Trophoblast cell (in vitro differentiated cells and primary cell): Measurements from ENCODE around the gene VAX1.

Experiments
- DNase-seq, 2 donors: peaks; one replicate each; pipeline ENCODE4 v3.0.0-alpha.2; 2016
- H2AFZ ChIP-seq: 2 replicates; pipeline ENCODE4 v1.6.1; 2013; ENCODE audit warnings: low read length, moderate library complexity, mild to moderate bottlenecking; ENCODE audit not compliant: insufficient read depth, poor library complexity
- H2AK5ac ChIP-seq: 2 replicates; pipeline ENCODE4 v1.6.1; 2013; ENCODE audit warnings: mild to moderate bottlenecking, low read length
- H2BK120ac ChIP-seq: 2 replicates; pipeline ENCODE4 v1.6.1; 2013; ENCODE audit warnings: low read length, mild to moderate bottlenecking, moderate library complexity; ENCODE audit not compliant: insufficient read depth, poor library complexity
- H2BK12ac ChIP-seq: 2 replicates; pipeline ENCODE4 v1.6.1; 2013; ENCODE audit warnings: mild to moderate bottlenecking, low read length, moderate library complexity
- H2BK5ac ChIP-seq: 2 replicates; pipeline ENCODE4 v1.6.1; 2013; ENCODE audit warnings: low read length, low read depth, moderate library complexity, mild to moderate bottlenecking; ENCODE audit not compliant: poor library complexity
- H3K14ac ChIP-seq: 2 replicates; pipeline ENCODE4 v1.6.1; 2013; ENCODE audit warnings: mild to moderate bottlenecking, low read length
- H3K18ac ChIP-seq: 2 replicates; pipeline ENCODE4 v1.6.1; 2013; ENCODE audit warnings: mild to moderate bottlenecking, low read length
- H3K23ac ChIP-seq: 2 replicates; pipeline ENCODE4 v1.6.1; 2013; ENCODE audit warnings: low read length
- H3K27ac ChIP-seq: 2 replicates; pipeline ENCODE4 v1.5.1; 2013; ENCODE audit warnings: low read depth, mild to moderate bottlenecking, inconsistent platforms, low read length, moderate library complexity
- H3K27me3 ChIP-seq: 2 replicates; pipeline ENCODE4 v1.6.1; 2013; ENCODE audit warnings: inconsistent platforms, mild to moderate bottlenecking, low read length, moderate library complexity; ENCODE audit not compliant: insufficient read depth
- H3K36me3 ChIP-seq, 2 experiments: 1 replicate in 1 of 2; 2 replicates in 1 of 2; pipeline ENCODE4 v1.6.1; 2013; ENCODE audit warnings: low read length in 2 of 2, mild to moderate bottlenecking in 2 of 2, moderate library complexity in 1 of 2; ENCODE audit not compliant: insufficient read depth in 2 of 2, control insufficient read depth in 1 of 2
- H3K4ac ChIP-seq: 2 replicates; pipeline ENCODE4 v1.6.1; 2013; ENCODE audit warnings: low read depth, mild to moderate bottlenecking, low read length, moderate library complexity
- H3K4me1 ChIP-seq, 2 experiments: 1 replicate in 1 of 2; 2 replicates in 1 of 2; pipeline ENCODE4 v1.6.1; 2013; ENCODE audit warnings: low read length in 2 of 2, mild to moderate bottlenecking in 2 of 2, moderate library complexity in 1 of 2; ENCODE audit not compliant: insufficient read depth in 2 of 2, control insufficient read depth in 1 of 2
- H3K4me2 ChIP-seq: 2 replicates; pipeline ENCODE4 v1.6.1; 2013; ENCODE audit warnings: inconsistent platforms, mild to moderate bottlenecking, low read length, moderate library complexity
- H3K4me3 ChIP-seq: 2 replicates; pipeline ENCODE4 v1.5.1; 2013; ENCODE audit warnings: mild to moderate bottlenecking, low read depth, low read length, inconsistent platforms
- H3K79me1 ChIP-seq: one replicate; pipeline ENCODE4 v1.6.1; 2013; ENCODE audit warnings: low read length
- H3K79me2 ChIP-seq: 2 replicates; pipeline ENCODE4 v1.6.1; 2013; ENCODE audit warnings: low read length, mild to moderate bottlenecking; ENCODE audit not compliant: control insufficient read depth, insufficient read depth, poor library complexity
- H3K9ac ChIP-seq: 2 replicates; pipeline ENCODE4 v1.6.1; 2013; ENCODE audit warnings: mild to moderate bottlenecking, low read length
- H3K9me3 ChIP-seq: 2 replicates; pipeline ENCODE4 v1.6.1; 2013; ENCODE audit warnings: low read depth, mild to moderate bottlenecking, control low read depth, inconsistent platforms, low read length; ENCODE audit not compliant: insufficient read depth
- H4K12ac ChIP-seq: 2 replicates; pipeline ENCODE4 v1.6.1; 2013; ENCODE audit warnings: low read depth, mild to moderate bottlenecking, low read length, moderate library complexity
- H4K8ac ChIP-seq: 2 replicates; pipeline ENCODE4 v1.6.1; 2013; ENCODE audit warnings: low read depth, mild to moderate bottlenecking, low read length, moderate library complexity
- H4K91ac ChIP-seq: one replicate; pipeline ENCODE4 v1.6.1; 2013; ENCODE audit warnings: low read depth, mild to moderate bottlenecking, low read length, moderate library complexity
- WGBS: extraction: QIAGEN DNeasy Blood & Tissue Kit; methylation state at CpG from one replicate; pipeline ENCODE4 v1.1.7; 2013; ENCODE audit warnings: missing lambda C conversion rate; ENCODE audit not compliant: insufficient read length, insufficient coverage; ENCODE audit errors: extremely low coverage; 5-methylcytosine and 5-hydroxymethylcytosine counted together

VAX1 gene

DNA sequence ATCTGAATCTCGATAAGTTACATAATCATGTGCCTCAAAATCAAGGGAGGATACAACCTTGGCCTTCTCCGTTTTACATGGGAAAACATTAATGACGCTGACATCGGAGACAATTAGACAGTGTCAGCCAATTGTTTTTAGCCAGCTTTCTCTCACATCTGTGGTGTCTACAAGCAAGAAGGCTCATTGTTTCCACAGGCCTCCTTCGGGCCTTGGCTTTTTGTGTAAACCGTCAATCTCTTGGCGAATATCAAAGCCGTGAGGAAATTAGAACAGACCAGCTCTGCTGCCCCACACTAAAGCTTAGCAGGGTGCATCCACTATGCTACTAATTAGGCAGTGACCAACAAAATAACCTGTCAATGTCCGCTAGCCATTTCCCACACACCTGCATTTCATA is 43.2 kb downstream of the VAX1 start:
- Histone ChIP-seq H3K9me3 (no peaks in the 10 kb centered on the region), H3K18ac (no peak overlapping the region), H2AK5ac (no peak overlapping the region), H3K27ac (no peak overlapping the region), H3K4me1 (peaks cover 0 to 2% of the 10 kb centered on the region in 2 experiments), H2BK5ac (no peak overlapping the region), H3K4me2 (no peak overlapping the region), H3K36me3 (no peaks in the 10 kb centered on the region), H3K79me1 (no peaks in the 10 kb centered on the region), H4K12ac (no peak overlapping the region), H2BK12ac (no peak overlapping the region), H3K4ac (no peak overlapping the region), H3K79me2 (no peaks in the 10 kb centered on the region), H3K9ac (no peak overlapping the region), H4K91ac (no peak overlapping the region), H2AFZ (no peak overlapping the region), H2BK120ac (no peak overlapping the region), H4K8ac (no peak overlapping the region), H3K14ac (no peak overlapping the region), H3K4me3 (no peak overlapping the region), H3K27me3 (no peaks in the 10 kb centered on the region), H3K23ac (peak overlapping the region; percentile 61)
- no peak for DNase-seq
- no CpG with 5 or more reads among the region's 9 CpGs for WGBS

DNA sequence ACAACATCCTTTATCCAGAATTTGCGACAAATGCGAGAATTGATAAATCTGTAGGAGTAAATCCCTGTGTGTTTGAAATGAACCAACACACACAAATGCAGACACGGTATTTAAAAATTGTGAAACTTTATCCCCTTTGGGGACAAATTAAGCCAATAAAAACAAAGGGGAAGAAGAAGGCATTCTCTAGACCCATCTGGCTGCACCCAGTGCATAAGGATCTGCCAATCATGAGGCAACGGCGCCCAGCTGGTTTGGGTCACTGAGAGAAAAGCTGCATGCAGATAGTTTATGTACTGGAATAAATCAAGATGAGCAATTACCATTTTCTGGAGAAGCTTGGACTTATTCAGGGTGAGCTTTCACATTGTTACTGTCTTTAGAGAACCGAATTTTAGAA is 45.7 kb downstream of the VAX1 start:
- no peaks in the 10 kb centered on the region for H3K27me3 ChIP-seq
- H3K4me1 ChIP-seq: peaks cover 0 to 2% of the 10 kb centered on the region in 2 experiments
- no peak overlapping the region for H3K23ac ChIP-seq
- no peaks in the 10 kb centered on the region for H3K36me3 ChIP-seq
- no peak overlapping the region for H3K27ac ChIP-seq
- no peak overlapping the region for H2BK5ac ChIP-seq
- no peak overlapping the region for H3K4me2 ChIP-seq
- no peaks in the 10 kb centered on the region for H3K9me3 ChIP-seq
- no peak for DNase-seq
- no peak overlapping the region for H3K18ac ChIP-seq
- no peak overlapping the region for H2BK120ac ChIP-seq
- H3K9ac ChIP-seq: no peak overlapping the region
- H2BK12ac ChIP-seq: no peak overlapping the region
- no peak overlapping the region for H4K12ac ChIP-seq
- H3K79me1 ChIP-seq: no peaks in the 10 kb centered on the region
- no peak overlapping the region for H3K4ac ChIP-seq
- no peak overlapping the region for H3K4me3 ChIP-seq
- no CpG with 5 or more reads among the region's 6 CpGs for WGBS
- H3K79me2 ChIP-seq: no peaks in the 10 kb centered on the region
- no peak overlapping the region for H4K8ac ChIP-seq
- no peak overlapping the region for H3K14ac ChIP-seq
- H2AFZ ChIP-seq: no peak overlapping the region
- H4K91ac ChIP-seq: no peak overlapping the region
- H2AK5ac ChIP-seq: no peak overlapping the region

DNA sequence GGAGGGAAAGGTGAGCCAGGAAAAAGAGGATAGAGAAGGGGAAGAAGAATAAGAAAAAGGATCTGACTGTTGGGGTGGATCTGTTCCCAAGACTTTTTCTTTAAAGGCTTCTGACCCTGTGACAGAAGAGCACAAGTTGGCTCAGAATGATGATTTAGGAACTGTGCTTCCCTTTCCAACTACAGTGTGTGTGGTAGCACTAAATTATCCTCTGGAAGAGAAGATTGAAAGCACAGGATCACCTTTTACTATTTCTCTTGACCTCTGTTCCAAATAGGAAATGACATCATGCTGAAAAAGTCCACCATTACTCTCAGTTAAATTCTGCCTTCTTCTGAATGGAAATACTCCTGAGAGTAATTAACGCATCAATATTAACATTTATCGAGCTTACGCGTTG is 47.2 kb downstream of the VAX1 start:
- Histone ChIP-seq H3K79me2 (no peaks in the 10 kb centered on the region), H3K9ac (no peak overlapping the region), H3K23ac (no peak overlapping the region), H3K14ac (no peak overlapping the region), H4K12ac (no peak overlapping the region), H2BK120ac (no peak overlapping the region), H3K4me2 (no peak overlapping the region), H2BK5ac (no peak overlapping the region), H4K91ac (no peak overlapping the region), H3K4me3 (no peak overlapping the region), H3K79me1 (no peaks in the 10 kb centered on the region), H3K27ac (no peak overlapping the region), H3K36me3 (no peaks in the 10 kb centered on the region), H2AFZ (no peak overlapping the region), H2BK12ac (no peak overlapping the region), H3K18ac (no peak overlapping the region), H4K8ac (no peak overlapping the region), H2AK5ac (no peak overlapping the region), H3K9me3 (no peaks in the 10 kb centered on the region), H3K4ac (no peak overlapping the region), H3K27me3 (no peaks in the 10 kb centered on the region), H3K4me1 (peaks cover 0 to 2% of the 10 kb centered on the region in 2 experiments)
- no CpG with 5 or more reads among the region's 4 CpGs for WGBS
- no peak for DNase-seq

DNA sequence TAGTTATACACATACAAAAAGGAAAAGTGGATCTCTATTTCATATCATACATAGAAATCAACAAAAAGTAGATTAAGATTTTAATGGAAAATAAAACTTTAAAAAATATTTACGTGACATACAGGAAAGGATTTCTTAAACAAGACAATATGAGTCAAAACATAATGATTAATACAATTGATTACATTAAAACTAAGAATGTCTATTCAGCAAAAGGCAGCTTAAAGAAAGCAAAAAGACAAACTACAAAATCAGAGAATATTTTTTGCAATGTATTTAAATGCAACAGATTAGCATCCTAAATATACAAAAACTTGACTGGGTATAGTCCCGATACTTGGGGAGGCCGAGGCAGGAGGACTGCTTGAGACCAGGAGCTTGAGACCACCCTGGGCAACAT is 50.5 kb downstream of the VAX1 start:
- no peak overlapping the region for H4K12ac ChIP-seq
- H3K79me2 ChIP-seq: no peaks in the 10 kb centered on the region
- no peak overlapping the region for H3K23ac ChIP-seq
- no peak overlapping the region for H4K91ac ChIP-seq
- H3K4me2 ChIP-seq: no peak overlapping the region
- no peak overlapping the region for H3K18ac ChIP-seq
- no peak for DNase-seq
- no peak overlapping the region for H3K4me3 ChIP-seq
- no peak overlapping the region for H3K14ac ChIP-seq
- no CpG with 5 or more reads among the region's 3 CpGs for WGBS
- H3K9me3 ChIP-seq: no peaks in the 10 kb centered on the region
- H2BK12ac ChIP-seq: no peak overlapping the region
- no peak overlapping the region for H3K9ac ChIP-seq
- no peak overlapping the region for H4K8ac ChIP-seq
- H3K36me3 ChIP-seq: no peaks in the 10 kb centered on the region
- H3K79me1 ChIP-seq: no peaks in the 10 kb centered on the region
- peaks cover 0 to 2% of the 10 kb centered on the region in 2 experiments for H3K4me1 ChIP-seq
- H3K27ac ChIP-seq: no peak overlapping the region
- H2AFZ ChIP-seq: no peak overlapping the region
- H3K4ac ChIP-seq: no peak overlapping the region
- H2AK5ac ChIP-seq: no peak overlapping the region
- H2BK5ac ChIP-seq: no peak overlapping the region
- no peak overlapping the region for H2BK120ac ChIP-seq
- H3K27me3 ChIP-seq: no peaks in the 10 kb centered on the region
